Stimulated activated naive CD8-positive, alpha-beta T cell treated with anti-CD3 and anti-CD28 coated beads, Interleukin-15, Interleukin-2, amounts not matched to agents 100 U/mL and 50 U/mL, for 24 hours (primary cell): ENCODE data around the gene C19orf81.

ENCODE experiments used
- ATAC-seq: fragments of 150-1000 bp; cut with Tn5 transposase; one replicate; pipeline ENCODE4 v1.10.0; 2021
- DNase-seq: peaks from one replicate; pipeline ENCODE4 v3.0.0; 2021

Gene C19orf81

DNA sequence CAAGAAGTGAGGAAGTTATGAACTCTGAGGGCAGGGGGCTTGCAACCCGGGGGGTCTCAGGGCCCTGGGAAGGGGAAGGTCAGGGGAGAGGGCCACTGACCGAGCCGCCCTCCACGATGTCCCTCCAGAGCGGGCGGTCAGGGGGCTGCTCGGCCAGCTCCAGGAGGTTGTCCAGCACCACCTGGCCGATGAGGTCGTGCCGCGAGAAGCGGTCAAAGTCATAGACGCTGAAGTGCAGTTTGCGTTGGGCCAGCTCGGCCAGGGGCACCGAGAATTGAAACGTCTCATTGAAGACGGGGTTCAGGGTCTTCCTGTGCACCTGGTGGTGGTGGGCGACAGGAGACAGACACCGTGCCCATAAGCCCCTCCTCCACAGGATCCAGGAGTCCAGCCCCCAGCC lies 20.1 kb upstream of the C19orf81 start:
- DNase-seq (no peak), ATAC-seq (no peak)

DNA sequence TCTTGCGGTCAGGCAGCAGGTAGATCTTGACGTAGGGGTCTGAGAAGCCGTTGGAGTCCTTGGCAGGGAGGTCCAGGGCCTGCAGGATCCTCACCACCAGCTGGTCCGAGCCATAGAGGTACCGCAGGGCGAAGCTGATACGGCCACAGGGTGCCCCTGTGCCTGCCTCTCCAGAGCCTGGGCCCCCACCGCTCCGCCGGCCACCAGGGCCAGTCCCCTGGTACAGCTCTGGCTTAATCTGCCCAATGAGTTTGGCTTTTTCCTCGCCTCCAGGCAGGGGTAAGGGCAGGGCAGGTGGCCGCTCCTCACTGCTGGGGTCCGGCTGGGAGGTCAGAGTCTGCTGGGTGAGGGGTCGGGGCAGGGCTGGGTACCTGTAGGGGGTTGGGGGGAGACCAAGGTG lies 19.4 kb upstream of the C19orf81 start:
- ATAC-seq (no peak), DNase-seq (no peak)

DNA sequence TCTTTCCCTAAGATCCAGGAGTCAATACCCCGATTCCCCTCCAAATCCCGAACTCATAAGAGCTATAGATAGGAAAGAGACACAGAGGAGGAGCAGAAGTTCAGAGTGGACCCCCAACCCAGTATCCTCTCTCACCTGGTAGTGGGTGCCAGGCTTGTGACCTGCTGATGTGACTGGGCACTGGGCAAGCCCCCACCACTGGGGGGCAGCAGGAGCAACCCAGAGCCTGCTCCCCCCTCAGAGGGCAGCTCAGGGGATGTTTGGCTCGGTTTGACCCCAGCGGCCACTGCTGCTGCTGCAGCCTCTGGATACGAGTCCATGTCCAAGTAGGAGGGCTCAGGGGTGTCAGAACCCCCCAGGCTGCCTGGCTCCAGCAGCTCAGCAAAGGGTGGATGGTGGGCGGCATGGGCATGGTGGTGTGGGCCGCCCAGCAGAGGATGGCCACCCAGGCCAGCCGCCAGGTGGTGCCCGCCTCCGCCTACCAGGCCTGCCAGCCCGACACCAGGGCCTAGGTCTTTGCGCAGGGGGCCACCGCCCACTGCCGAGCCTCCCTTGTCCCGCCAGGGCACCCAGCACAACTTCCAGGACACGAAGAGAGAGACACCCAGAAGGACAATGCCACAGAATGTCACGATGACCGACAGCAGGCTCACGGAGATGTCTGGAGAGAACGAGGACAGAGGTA lies 17.0 kb upstream of the C19orf81 start:
- ATAC-seq (no peak), DNase-seq (no peak)

DNA sequence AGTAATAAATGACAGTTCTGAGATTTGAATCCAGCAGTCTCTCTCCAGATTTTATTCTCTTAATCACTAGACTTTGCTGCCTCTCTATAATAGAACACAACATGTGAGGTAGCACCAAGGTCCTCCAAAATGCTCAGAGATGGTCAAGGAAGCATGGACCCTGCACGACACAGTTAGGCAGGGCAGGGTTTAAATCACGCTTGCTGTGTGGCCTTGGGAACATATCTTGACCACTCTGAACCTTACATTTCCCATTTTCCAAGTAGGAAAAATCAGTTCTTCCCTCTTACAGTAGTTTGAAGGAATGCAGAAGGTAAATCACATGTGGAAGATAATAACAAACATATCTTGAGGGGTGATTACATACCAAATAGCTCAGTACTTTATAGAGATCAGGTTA lies 15.9 kb upstream of the C19orf81 start:
- ATAC-seq = no peak
- no peak for DNase-seq

DNA sequence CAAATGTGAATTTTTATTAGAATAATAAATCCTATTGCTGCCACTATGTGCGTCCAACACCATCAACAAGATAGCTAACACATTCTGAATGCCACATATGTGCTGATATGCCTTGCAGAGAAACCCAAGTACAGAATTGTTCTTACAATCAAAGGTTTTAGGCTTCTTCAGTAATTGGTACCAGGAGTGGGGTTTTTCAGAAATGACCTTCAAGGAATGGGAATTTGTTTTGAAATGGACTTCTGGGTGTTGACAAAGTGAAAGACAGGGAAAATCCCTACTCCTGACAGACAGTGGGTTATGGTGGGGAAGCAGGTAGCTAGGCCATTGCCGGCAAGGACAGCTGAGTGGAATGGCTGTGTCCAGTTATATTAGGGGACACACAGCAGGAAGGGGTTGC lies 15.3 kb upstream of the C19orf81 start:
- DNase-seq (no peak), ATAC-seq (no peak)

GRCh38 chr19:50636317-50637085 lies 12.7 kb upstream of the C19orf81 start:
- ATAC-seq (no peak), DNase-seq (no peak)

- DNase-seq (no peak), ATAC-seq (no peak)
Measured at GRCh38 chr19:50638600-50638999, 10.6 kb upstream of the C19orf81 start.

GRCh38 chr19:50639121-50640112 lies 9.8 kb upstream of the C19orf81 start, which contains the start of gene SYT3:
Gene SYT3, minus strand, starts transcription at chr19:50639881. Its CDS starts 2,470 bp downstream, at chr19:50637411.
- peak; percentile 36 for ATAC-seq
- peak; percentile 50 for DNase-seq

- ATAC-seq (no peak), DNase-seq (no peak)
Measured at GRCh38 chr19:50640368-50640767, 8.9 kb upstream of the C19orf81 start.

GRCh38 chr19:50644315-50644915 lies 4.8 kb upstream of the C19orf81 start:
- no peak for ATAC-seq

DNA sequence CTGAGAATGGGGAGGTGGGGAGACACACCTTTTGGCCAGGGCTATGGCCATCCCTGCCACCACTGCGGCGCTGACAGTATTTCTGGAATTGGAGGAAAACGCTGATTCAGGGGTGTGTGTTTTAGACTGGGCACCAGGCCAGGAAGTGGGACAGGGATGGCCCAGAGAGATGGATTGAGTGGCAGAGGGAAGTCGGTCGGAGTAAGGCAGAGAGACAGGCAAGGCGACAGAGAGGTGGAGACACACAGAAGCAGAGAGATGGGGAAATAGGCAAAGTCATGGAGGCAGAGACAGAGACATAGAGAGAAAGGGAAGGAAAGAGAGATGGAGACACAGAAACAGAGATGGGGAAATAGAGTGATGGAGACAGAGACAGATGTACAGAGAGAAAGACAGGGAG lies 4.1 kb upstream of the C19orf81 start:
- ATAC-seq (no peak), DNase-seq (no peak)

More at GRCh38 chr19:50644315-50644915, 4.8 kb upstream of the C19orf81 start:
- no peak for DNase-seq

GRCh38 chr19:50646074-50646807 lies 3.0 kb upstream of the C19orf81 start:
- ATAC-seq (no peak), DNase-seq (no peak)

DNA sequence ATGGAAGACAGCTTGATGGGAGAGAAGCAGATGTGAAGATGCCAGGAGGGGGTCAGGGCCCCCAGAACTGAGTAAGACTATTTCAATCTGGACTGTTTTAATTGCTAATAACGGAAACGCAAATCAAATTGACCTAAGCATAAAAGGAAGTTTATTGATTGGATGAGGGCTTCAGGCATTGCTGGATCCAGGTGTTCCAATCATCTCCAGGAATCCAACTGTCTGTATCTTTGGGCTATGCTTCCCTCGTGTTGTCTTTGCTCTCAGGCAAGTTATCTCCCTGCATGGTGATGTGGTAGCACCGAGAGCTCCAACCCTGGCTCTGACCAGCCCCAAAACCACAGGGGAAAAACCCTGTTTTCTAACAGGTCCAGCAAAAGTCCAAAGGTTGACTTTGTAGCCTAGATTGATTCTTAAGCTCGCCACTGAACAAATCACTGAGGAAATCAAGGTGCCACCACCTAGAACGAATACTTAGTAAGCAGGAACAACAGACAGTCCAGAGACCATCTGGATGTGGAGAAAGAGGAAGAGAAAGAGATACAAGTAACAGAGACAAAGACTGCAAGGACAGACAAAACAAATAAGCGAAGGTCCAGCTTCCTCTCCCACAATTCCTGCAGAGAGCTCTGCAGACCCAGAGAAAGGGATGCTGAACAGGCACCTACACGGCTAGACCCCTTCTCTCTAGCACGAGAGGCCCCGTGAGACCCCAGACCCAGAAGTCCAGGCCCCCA lies 1.2 kb upstream of the C19orf81 start:
- ATAC-seq (no peak), DNase-seq (no peak)

DNA sequence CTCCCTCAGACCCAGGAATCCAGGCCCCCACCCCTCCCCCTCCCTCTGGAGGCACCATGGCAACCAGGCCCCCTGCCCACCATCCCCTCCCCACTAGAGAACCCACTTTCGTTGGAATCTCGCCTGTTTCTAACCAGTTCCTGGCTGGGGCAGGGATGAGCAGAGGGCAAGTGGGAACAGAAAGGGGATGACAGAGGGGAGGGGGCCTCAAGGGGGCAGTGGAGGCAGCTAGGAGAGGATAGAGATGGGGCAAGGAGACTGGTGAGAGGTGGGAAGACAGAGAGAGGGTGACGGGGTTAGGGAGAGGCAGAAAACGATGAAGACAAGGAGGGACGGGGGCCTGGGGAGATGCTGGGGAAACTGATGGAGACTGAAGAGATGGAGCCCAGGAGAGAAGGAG lies 586 bp upstream of the C19orf81 start:
- no peak for ATAC-seq
- DNase-seq = no peak

DNA sequence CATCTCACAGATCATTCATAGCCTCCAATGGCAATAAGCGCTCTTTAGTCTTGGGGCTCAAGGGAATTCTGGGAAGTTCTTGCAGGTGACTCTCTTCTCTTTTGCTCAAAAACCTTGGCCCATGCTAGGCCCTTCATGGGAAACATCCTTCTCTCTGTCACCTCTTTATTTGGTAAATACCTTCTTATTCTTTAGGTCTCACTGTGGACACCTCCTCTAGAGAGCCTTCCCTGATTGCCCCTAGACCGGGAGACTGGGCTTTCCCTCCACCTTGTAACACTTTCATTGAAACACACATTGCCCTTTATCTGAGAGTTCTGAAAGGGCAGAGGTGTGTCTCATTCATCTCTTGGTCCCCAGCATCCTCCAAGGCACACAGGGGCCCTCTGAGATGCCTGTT lies 1.9 kb downstream of the C19orf81 start:
- ATAC-seq (no peak), DNase-seq (no peak)

DNA sequence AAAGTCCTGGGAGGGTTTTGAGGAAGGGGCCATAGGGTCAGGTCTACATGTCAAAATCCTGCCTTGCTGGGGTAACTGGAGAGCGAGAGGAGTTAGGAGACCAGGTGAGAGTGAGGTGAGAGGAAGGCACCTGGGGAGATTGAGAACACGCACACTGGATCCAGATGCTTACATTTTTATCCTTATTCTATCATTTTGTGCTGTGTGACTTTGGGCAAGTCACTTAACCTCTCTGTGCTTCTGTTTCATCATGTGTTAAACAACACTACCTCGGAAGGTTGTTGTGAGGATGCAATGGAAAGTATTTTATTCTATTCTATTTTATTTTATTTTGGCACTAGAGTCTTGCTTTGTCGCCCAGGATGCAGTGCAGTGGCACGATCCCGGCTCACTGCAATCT lies 3.5 kb downstream of the C19orf81 start:
- DNase-seq (no peak), ATAC-seq (no peak)

- no peak for ATAC-seq
- DNase-seq = no peak
Measured at GRCh38 chr19:50654882-50655281, 5.6 kb downstream of the C19orf81 start.

GRCh38 chr19:50657222-50657669 lies 8.0 kb downstream of the C19orf81 start:
- DNase-seq (no peak), ATAC-seq (no peak)

- peak; percentile 98 for ATAC-seq
- peak; percentile 91 for DNase-seq
Measured at GRCh38 chr19:50657712-50658440, 8.6 kb downstream of the C19orf81 start.
